Osteocyte (in vitro differentiated cells): Measurements from ENCODE around the gene SLC44A3. TPM values are rescaled to one million over a fixed set of nuclear protein-coding genes. Genes with fewer than 3 reads are reported as not detected.
"Not testable (repeated sequence)": the region's sequence is repeated elsewhere in the genome, so short reads cannot be mapped to it uniquely, and the experiment has no call there.

Experiments
- DNase-seq: peaks from one replicate; pipeline ENCODE4 v3.0.0; 2021; ENCODE audit warnings: mixed read lengths; ENCODE audit not compliant: unreplicated experiment; ENCODE audit errors: extremely low spot score
- H3K27ac Mint-ChIP-seq: one replicate; pipeline ENCODE4 v1.8.0; 2021; ENCODE audit warnings: mild to moderate bottlenecking, mixed read lengths; ENCODE audit not compliant: unreplicated experiment
- H3K27me3 Mint-ChIP-seq: one replicate; pipeline ENCODE4 v1.8.0; 2021; ENCODE audit warnings: mixed read lengths; ENCODE audit not compliant: unreplicated experiment
- H3K36me3 Mint-ChIP-seq: one replicate; pipeline ENCODE4 v1.8.0; 2021; ENCODE audit warnings: mixed read lengths; ENCODE audit not compliant: unreplicated experiment
- H3K4me1 Mint-ChIP-seq: one replicate; pipeline ENCODE4 v1.8.0; 2021; ENCODE audit warnings: mixed read lengths; ENCODE audit not compliant: unreplicated experiment
- H3K4me3 Mint-ChIP-seq: one replicate; pipeline ENCODE4 v1.8.0; 2021; ENCODE audit warnings: mild to moderate bottlenecking, moderate library complexity, mixed read lengths; ENCODE audit not compliant: unreplicated experiment
- H3K9me3 Mint-ChIP-seq: one replicate; pipeline ENCODE4 v1.8.0; 2021; ENCODE audit warnings: mixed read lengths; ENCODE audit not compliant: unreplicated experiment
- CTCF ChIP-seq: fragments of 200-600 bp; sonication (generic); IDR thresholded peaks from 2 replicates; pipeline ENCODE4 v1.5.0; 2021; ENCODE audit warnings: antibody characterized with exemption, mild to moderate bottlenecking, moderate library complexity
- total RNA-seq: library from RNA; stranded (reverse); gene quantifications from 2 replicates; pipeline ENCODE4 v1.2.1, GENCODE V29; 2021

SLC44A3 gene
- total RNA-seq, 1 donor from 2014 or later: 2.8 TPM

- Mint-ChIP-seq H3K4me1 (peaks cover 4% of the 10 kb centered on the region), H3K36me3 (peaks cover 3% of the 10 kb centered on the region), H3K9me3 (no peaks in the 10 kb centered on the region), H3K27ac (no peak overlapping the region), H3K27me3 (peaks cover 5% of the 10 kb centered on the region), H3K4me3 (no peak overlapping the region)
- no peak for DNase-seq
- no peak for TF ChIP-seq CTCF
Observed at GRCh38 chr1:94831641-94832040, 11.5 kb downstream of the SLC44A3 start.

DNA sequence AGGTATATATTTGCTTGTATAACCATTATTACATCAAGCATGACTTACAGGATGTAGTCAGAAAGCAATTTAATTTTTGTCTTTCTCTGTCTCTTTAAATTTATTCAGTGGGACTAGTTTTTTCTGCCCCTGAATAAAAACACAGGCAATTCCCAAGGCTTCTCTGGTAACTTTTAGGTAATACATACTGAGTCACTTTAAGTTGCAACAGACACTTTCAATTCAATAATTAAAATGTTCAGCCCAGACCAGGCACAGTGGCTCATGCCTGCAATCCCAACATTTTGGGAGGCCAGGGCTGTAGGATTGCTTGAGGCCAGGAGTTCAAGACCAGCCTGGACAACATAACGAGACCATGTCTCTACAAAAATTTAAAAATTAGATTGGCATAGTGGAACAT, 12.3 kb downstream of the SLC44A3 start:
- no peak overlapping the region for H3K27ac Mint-ChIP-seq
- TF ChIP-seq CTCF: no peak
- DNase-seq: no peak

DNA sequence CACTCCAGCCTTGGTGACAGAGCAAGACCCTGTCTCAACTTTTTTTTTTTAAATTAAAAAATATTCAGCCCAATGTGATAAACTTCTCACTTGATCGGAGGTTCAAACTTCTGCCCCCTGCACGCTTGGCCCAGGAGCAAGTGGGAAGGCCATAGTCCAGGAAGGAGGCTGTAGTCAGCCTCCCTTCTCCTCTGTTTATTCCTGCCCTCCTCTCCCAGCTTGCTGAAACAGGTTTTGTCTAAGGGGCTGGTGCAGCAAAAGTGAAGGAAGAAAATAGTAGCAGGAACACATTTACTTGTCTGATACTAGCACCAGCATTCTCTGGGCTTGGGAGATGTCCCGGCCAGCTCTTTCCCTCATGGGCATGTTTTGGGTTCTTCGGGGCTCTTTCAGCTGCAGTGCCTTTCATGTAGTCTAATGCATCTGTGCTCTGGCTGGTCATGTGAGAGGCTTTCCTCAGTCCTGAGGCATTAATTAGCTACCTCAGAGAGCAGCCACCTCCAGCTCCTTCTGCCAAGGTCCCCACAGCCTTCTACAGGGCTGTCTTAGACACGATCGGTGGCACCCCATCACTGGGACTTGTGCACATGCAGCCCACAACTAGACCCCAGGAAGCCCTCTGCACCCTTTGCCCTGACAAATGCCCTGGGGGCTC, 12.9 kb downstream of the SLC44A3 start:
- Mint-ChIP-seq H3K4me3 (no peak overlapping the region), H3K9me3 (no peaks in the 10 kb centered on the region), H3K4me1 (peaks cover 4% of the 10 kb centered on the region), H3K27me3 (peaks cover 6% of the 10 kb centered on the region), H3K27ac (no peak overlapping the region), H3K36me3 (peaks cover 3% of the 10 kb centered on the region)
- DNase-seq: no peak
- no peak for TF ChIP-seq CTCF

More for the DNA sequence above, 12.3 kb downstream of the SLC44A3 start:
- Mint-ChIP-seq H3K9me3 (no peaks in the 10 kb centered on the region), H3K36me3 (peaks cover 3% of the 10 kb centered on the region), H3K4me3 (no peak overlapping the region), H3K4me1 (peaks cover 4% of the 10 kb centered on the region), H3K27me3 (peaks cover 6% of the 10 kb centered on the region)

GRCh38 chr1:94836891-94837290, 16.7 kb downstream of the SLC44A3 start:
- DNase-seq: no peak
- no peaks in the 10 kb centered on the region for H3K36me3 Mint-ChIP-seq
- H3K27ac Mint-ChIP-seq: no peak overlapping the region
- TF ChIP-seq CTCF: no peak
- no peaks in the 10 kb centered on the region for H3K9me3 Mint-ChIP-seq
- H3K27me3 Mint-ChIP-seq: peaks cover 6% of the 10 kb centered on the region
- no peaks in the 10 kb centered on the region for H3K4me1 Mint-ChIP-seq
- no peak overlapping the region for H3K4me3 Mint-ChIP-seq

DNA sequence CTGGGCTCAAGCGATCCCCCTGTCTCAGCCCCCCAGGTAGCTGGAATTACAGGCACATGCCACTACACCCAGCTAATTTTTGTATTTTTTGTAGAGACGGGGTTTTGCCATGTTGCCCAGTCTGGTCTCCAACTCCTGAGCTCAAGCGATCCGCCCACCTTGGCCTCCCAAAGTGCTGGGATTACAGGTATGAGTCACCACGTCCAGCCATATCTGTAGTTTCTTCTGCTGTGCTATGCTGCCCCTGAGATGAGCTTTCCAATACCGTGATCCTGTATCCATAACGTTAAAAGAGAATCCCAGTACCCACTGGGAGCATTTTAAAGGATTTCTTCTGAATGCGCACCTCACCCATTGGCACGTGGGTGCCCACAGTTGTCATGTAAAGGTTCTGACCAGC, 20.2 kb downstream of the SLC44A3 start:
- not testable (repeated sequence) for H3K27ac Mint-ChIP-seq, DNase-seq, H3K4me1 Mint-ChIP-seq, H3K4me3 Mint-ChIP-seq, H3K36me3 Mint-ChIP-seq, H3K9me3 Mint-ChIP-seq
- peaks cover 10% of the 10 kb centered on the region for H3K27me3 Mint-ChIP-seq
